HepG2 (cell line): ENCODE results near the gene ZNF384. TPM values are rescaled to one million over a fixed set of nuclear protein-coding genes. Genes with fewer than 3 reads are reported as not detected.

ENCODE experiments used
- ATAC-seq: fragments of 200-7000 bp; cut with Tn5 transposase; 3 replicates; pipeline ENCODE4 v1.9.1; 2020; ENCODE audit warnings: mild to moderate bottlenecking, moderate library complexity
- BruUV-seq: library from RNA; stranded (reverse); fragments of 400-500 nt; replicated peaks from 2 replicates; lab custom pipeline; 2021; lab: Mats Ljungman, UMichigan
- CTCF ChIA-PET: fragments of 300-600 bp; formaldehyde crosslinking; extraction: SDS; loops from one replicate; lab custom pipeline; 2021; ENCODE audit warnings: low total read pairs, inconsistent platforms, low intra/inter-chr PET ratio; lab: Yijun Ruan, JAX
- POLR2A ChIA-PET: fragments of 350-600 bp; sonication (Branson Sonifier 250); formaldehyde crosslinking; loops from one replicate; lab custom pipeline; 2020; ENCODE audit warnings: antibody characterized with exemption, inconsistent platforms; lab: Yijun Ruan, JAX
- DNase-seq: peaks from one replicate; pipeline ENCODE4 v3.0.0-alpha.2; 2015; ENCODE audit warnings: low spot score
- FAIRE-seq: peaks from 3 replicates; lab custom pipeline; 2011; peaks lifted over from hg19 to GRCh38; lab: Jason Lieb, UNC
- H2AFZ ChIP-seq: one replicate; pipeline ENCODE4 v1.6.1; 2011; ENCODE audit warnings: low read length, inconsistent platforms
- H3K27ac ChIP-seq: fragments of 300-600 bp; 3 replicates; pipeline ENCODE4 v1.8.0; 2011; ENCODE audit warnings: mixed run types, mild to moderate bottlenecking, mixed read lengths, low read length, inconsistent platforms; ENCODE audit not compliant: insufficient read depth; ENCODE audit errors: extremely low read length
- H3K27me3 ChIP-seq, 2 experiments: fragments of 200-600 bp in 1 of 2; 2 replicates in 1 of 2; 3 replicates in 1 of 2; pipeline versions ENCODE4 v1.6.0 to v1.8.0; 2011; ENCODE audit warnings: low read length in 2 of 2, mild to moderate bottlenecking in 2 of 2, moderate library complexity in 2 of 2, inconsistent platforms in 1 of 2; ENCODE audit not compliant: insufficient read depth in 2 of 2, control insufficient read depth in 1 of 2
- H3K36me3 ChIP-seq, 2 experiments: fragments of 200-600 bp in 1 of 2; replicated peaks in 1 of 2; 2 replicates in 1 of 2; 3 replicates in 1 of 2; pipeline versions ENCODE4 v1.5.1 to v1.8.0; 2011; ENCODE audit warnings: low read length in 2 of 2, inconsistent platforms in 1 of 2; ENCODE audit not compliant: insufficient read depth in 2 of 2, control insufficient read depth in 1 of 2
- H3K4me1 ChIP-seq: 2 replicates; pipeline ENCODE4 v1.5.1; 2012; ENCODE audit warnings: low read length, inconsistent platforms; ENCODE audit not compliant: insufficient read depth
- H3K4me2 ChIP-seq: 2 replicates; pipeline ENCODE4 v1.6.0; 2011; ENCODE audit warnings: low read depth, low read length, inconsistent platforms
- H3K4me3 ChIP-seq, 3 experiments: fragments of 200-600 bp in 1 of 3; sonication (generic), shearing (Covaris generic) in 1 of 3; replicated peaks in 1 of 3; 2 replicates each; pipeline ENCODE4 v1.5.1; 2011 to 2016; ENCODE audit warnings: low read length in 3 of 3, inconsistent platforms in 2 of 3, low read depth in 2 of 3, mild to moderate bottlenecking in 2 of 3, control low read depth in 1 of 3, mixed read lengths in 1 of 3; ENCODE audit not compliant: insufficient read depth in 1 of 3
- H3K79me2 ChIP-seq: one replicate; pipeline ENCODE4 v1.6.1; 2011; ENCODE audit warnings: low read length, inconsistent platforms; ENCODE audit not compliant: insufficient read depth
- H3K9ac ChIP-seq: 2 replicates; pipeline ENCODE4 v1.6.0; 2011; ENCODE audit warnings: mild to moderate bottlenecking, low read depth, low read length, inconsistent platforms; ENCODE audit not compliant: insufficient read depth
- H3K9me3 ChIP-seq: 2 replicates; pipeline ENCODE4 v1.5.1; 2012; ENCODE audit warnings: mild to moderate bottlenecking, low read length
- H4K20me1 ChIP-seq: 2 replicates; pipeline ENCODE4 v1.6.0; 2011; ENCODE audit warnings: inconsistent platforms, mild to moderate bottlenecking, low read length, moderate library complexity; ENCODE audit not compliant: insufficient read depth
- AHR ChIP-seq: IDR thresholded peaks from 2 replicates; pipeline ENCODE4 v1.6.1; 2018; ENCODE audit warnings: missing genetic modification reagents, missing compliant biosample characterization
- RFX5 ChIP-seq: IDR thresholded peaks from 2 replicates; pipeline ENCODE4 v1.6.1; 2011; ENCODE audit warnings: low read depth, low read length, improper control_type of control experiment
- ZNF615 ChIP-seq: sonication (generic); formaldehyde crosslinking; IDR thresholded peaks from 2 replicates; pipeline ENCODE4 v1.5.0; 2020; ENCODE audit warnings: mild to moderate bottlenecking, missing genetic modification reagents, borderline replicate concordance
- ZNF788 ChIP-seq: sonication (generic); formaldehyde crosslinking; IDR thresholded peaks from 2 replicates; pipeline ENCODE4 v1.5.0; 2020; ENCODE audit warnings: mild to moderate bottlenecking, missing genetic modification reagents, borderline replicate concordance
- ZNF878 ChIP-seq: sonication (generic); formaldehyde crosslinking; IDR thresholded peaks from 2 replicates; pipeline ENCODE4 v1.8.1; 2023; ENCODE audit warnings: mild to moderate bottlenecking, missing genetic modification reagents, moderate library complexity
- WGBS: methylation state at CpG from one replicate; pipeline ENCODE4 v1.1.6; 2017; ENCODE audit warnings: low lambda C conversion rate; 5-methylcytosine and 5-hydroxymethylcytosine counted together
- in situ Hi-C: cut with HindIII; loops from 2 replicates; pipeline ENCODE4 v1.10.0; 2017; ENCODE audit warnings: low pct_unique_long_range_greater_than_20kb; ENCODE audit not compliant: extremely low pct_ligation_motif_present
- intact Hi-C: fragments of 100-400 bp; cut with micrococcal nuclease; formaldehyde crosslinking; loops from one replicate; pipeline ENCODE4 v1.10.0; 2022; ENCODE audit not compliant: unreplicated experiment
- polyA plus RNA-seq, 8 experiments: library from polyadenylated mRNA; depleted of rRNA in 3 of 8; stranded (reverse) in 7 of 8; unstranded in 1 of 8; fragments of >200 nt; fragmentation: Illumina TruSeq in 4 of 8; extraction: Trizol in 4 of 8; gene quantifications; 2 replicates each; pipeline versions ENCODE4 v1.2.1 to v1.2.3, GENCODE V29; 2011 to 2016; ENCODE audit warnings: low read depth in 4 of 8, missing spikeins in 1 of 8, mixed read lengths in 1 of 8; ENCODE audit not compliant: insufficient read depth in 1 of 8
- total RNA-seq, 5 experiments: library from RNA; depleted of rRNA; stranded (reverse); fragments of >200 nt; fragmentation: Illumina TruSeq; extraction: Trizol; gene quantifications; 2 replicates each; pipeline ENCODE4 v1.2.3, GENCODE V29; 2016; ENCODE audit warnings: low read depth in 1 of 5
- TF ChIP-seq, protein P1 (sequence below): sonication (generic); formaldehyde crosslinking; IDR thresholded peaks from 2 replicates; pipeline ENCODE4 v1.4.0; 2020; ENCODE audit warnings: mild to moderate bottlenecking, missing genetic modification reagents
- TF ChIP-seq, protein P2 (sequence below): sonication (generic); formaldehyde crosslinking; IDR thresholded peaks from 2 replicates; pipeline ENCODE4 v1.4.0; 2020; ENCODE audit warnings: mild to moderate bottlenecking, low read depth, missing genetic modification reagents
- TF ChIP-seq, protein P3 (sequence below): sonication (generic); formaldehyde crosslinking; IDR thresholded peaks from 2 replicates; pipeline ENCODE4 v1.5.1; 2020; ENCODE audit warnings: missing genetic modification reagents, mild to moderate bottlenecking, borderline replicate concordance
- TF ChIP-seq, protein P4 (sequence below): sonication (generic); formaldehyde crosslinking; IDR thresholded peaks from 2 replicates; pipeline ENCODE4 v1.8.0; 2022; ENCODE audit warnings: mild to moderate bottlenecking, missing genetic modification reagents, moderate library complexity
- TF ChIP-seq, protein P5 (sequence below): IDR thresholded peaks from 2 replicates; pipeline ENCODE4 v1.6.1; 2016; ENCODE audit warnings: mild to moderate bottlenecking
- TF ChIP-seq, protein P6 (sequence below): sonication (generic); formaldehyde crosslinking; IDR thresholded peaks from 2 replicates; pipeline ENCODE4 v1.4.0; 2020; ENCODE audit warnings: mild to moderate bottlenecking, missing genetic modification reagents

The ZNF384 gene
- total and polyA plus RNA-seq, 2 of the 13 experiments (the other 11 are each of a cell fraction or from before 2014, with no cell fraction given), result 23.6 to 55.3 TPM

DNA sequence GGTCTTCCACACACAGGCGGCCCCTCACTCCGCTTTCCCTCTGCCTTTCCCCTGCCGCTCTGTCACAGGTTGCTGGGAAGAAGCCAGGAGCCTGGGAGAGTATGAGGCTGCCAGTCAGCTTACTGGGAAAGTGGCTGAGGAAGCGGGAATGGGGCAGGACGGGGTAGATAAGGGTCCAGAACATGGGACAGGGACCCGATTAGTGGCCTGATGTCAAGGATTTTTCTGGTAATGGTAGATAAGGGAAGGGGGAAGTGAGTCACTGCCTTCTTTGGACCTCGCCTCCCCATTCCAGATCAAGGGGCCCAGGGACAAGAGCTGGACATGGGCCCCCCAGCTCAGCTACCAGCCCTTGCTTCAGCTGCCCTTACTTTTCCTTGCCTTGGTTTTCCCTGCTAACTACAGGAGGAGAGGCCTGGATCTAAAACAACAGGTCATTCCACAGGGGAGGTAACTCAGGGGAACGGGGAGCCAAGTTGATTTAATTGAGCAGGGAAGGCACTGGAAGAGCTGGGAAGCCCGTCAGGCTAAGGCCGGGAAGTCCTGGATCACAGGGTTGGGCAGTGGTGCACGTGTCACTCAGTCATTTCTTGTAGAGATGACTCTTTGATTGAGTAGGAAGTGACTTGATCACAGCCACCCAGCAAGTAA is 49.9 kb downstream of the ZNF384 start:
- in situ Hi-C loops (no loop called here), intact Hi-C loops (no loop called here)
- DNase-seq, result no peak
- Histone ChIP-seq H3K9me3 (no peaks in the 10 kb centered on the region), H2AFZ (no peak overlapping the region), H3K4me3 (no peak overlapping the region), H3K27ac (no peak overlapping the region), H3K36me3 (no peaks in the 10 kb centered on the region), H3K4me2 (peak overlapping the region; percentile 1; the same call in 1 of the 2 replicates), H3K79me2 (no peaks in the 10 kb centered on the region), H3K9ac (no peak overlapping the region), H4K20me1 (no peaks in the 10 kb centered on the region), H3K4me1 (peaks cover 36% of the 10 kb centered on the region), H3K27me3 (peaks cover 8 to 37% of the 10 kb centered on the region in 2 experiments)
- 8% methylated on average over 9 of the region's 11 CpGs for WGBS
- POLR2A ChIA-PET, result no interaction called here
- ATAC-seq, result no peak
- FAIRE-seq, result no peak
- no TSS peak for BruUV-seq
- CTCF ChIA-PET, result no interaction called here
- TF ChIP-seq, protein P1, sequence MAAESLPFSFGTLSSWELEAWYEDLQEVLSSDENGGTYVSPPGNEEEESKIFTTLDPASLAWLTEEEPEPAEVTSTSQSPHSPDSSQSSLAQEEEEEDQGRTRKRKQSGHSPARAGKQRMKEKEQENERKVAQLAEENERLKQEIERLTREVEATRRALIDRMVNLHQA, result no peak
- TF ChIP-seq, protein P2, sequence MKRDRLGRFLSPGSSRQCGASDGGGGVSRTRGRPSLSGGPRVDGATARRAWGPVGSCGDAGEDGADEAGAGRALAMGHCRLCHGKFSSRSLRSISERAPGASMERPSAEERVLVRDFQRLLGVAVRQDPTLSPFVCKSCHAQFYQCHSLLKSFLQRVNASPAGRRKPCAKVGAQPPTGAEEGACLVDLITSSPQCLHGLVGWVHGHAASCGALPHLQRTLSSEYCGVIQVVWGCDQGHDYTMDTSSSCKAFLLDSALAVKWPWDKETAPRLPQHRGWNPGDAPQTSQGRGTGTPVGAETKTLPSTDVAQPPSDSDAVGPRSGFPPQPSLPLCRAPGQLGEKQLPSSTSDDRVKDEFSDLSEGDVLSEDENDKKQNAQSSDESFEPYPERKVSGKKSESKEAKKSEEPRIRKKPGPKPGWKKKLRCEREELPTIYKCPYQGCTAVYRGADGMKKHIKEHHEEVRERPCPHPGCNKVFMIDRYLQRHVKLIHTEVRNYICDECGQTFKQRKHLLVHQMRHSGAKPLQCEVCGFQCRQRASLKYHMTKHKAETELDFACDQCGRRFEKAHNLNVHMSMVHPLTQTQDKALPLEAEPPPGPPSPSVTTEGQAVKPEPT, result no peak
- peak; percentile 87 for TF ChIP-seq RFX5

DNA sequence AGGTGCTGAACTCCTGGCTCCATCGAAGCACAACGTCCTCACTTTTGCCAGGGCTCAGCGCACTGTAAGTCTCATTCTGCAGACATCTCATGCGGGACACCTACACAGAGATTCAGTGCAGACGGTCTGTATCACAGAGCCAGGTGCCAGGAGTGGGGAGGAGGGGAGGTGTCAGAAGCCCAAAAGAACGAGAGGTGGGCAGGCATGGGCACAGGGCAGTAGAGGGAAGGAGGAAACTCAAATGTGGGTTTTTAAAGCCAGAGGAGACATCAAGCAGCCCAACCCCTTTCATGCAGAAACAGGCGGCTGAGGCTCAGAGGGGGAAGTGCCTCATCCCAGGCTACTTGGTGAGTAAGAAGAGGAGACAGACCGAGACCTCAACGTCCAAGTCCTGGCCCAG is 50.9 kb downstream of the ZNF384 start:
- Histone ChIP-seq H3K9me3 (no peaks in the 10 kb centered on the region), H3K27ac (no peak overlapping the region), H4K20me1 (no peaks in the 10 kb centered on the region), H3K27me3 (peaks cover 8 to 37% of the 10 kb centered on the region in 2 experiments), H3K79me2 (no peaks in the 10 kb centered on the region), H3K36me3 (no peaks in the 10 kb centered on the region), H3K9ac (no peak overlapping the region), H2AFZ (no peak overlapping the region), H3K4me1 (peaks cover 29% of the 10 kb centered on the region), H3K4me3 (no peak overlapping the region), H3K4me2 (no peak overlapping the region)
- DNase-seq (no peak), ATAC-seq (no peak), FAIRE-seq (no peak)
- POLR2A ChIA-PET, result no interaction called here
- CTCF ChIA-PET, result no interaction called here
- intact Hi-C loops (no loop called here), in situ Hi-C loops (no loop called here)
- no TSS peak for BruUV-seq
- 45% methylated on average over 8 of the region's 9 CpGs for WGBS
- no peak for TF ChIP-seq ZNF788 (CRISPR knock-in tag)
- TF ChIP-seq, protein P3, sequence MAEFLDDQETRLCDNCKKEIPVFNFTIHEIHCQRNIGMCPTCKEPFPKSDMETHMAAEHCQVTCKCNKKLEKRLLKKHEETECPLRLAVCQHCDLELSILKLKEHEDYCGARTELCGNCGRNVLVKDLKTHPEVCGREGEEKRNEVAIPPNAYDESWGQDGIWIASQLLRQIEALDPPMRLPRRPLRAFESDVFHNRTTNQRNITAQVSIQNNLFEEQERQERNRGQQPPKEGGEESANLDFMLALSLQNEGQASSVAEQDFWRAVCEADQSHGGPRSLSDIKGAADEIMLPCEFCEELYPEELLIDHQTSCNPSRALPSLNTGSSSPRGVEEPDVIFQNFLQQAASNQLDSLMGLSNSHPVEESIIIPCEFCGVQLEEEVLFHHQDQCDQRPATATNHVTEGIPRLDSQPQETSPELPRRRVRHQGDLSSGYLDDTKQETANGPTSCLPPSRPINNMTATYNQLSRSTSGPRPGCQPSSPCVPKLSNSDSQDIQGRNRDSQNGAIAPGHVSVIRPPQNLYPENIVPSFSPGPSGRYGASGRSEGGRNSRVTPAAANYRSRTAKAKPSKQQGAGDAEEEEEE (CRISPR knock-in tag), result no peak
- TF ChIP-seq AHR (CRISPR knock-in tag), result no peak
- no peak for TF ChIP-seq ZNF615
- TF ChIP-seq, protein P4, sequence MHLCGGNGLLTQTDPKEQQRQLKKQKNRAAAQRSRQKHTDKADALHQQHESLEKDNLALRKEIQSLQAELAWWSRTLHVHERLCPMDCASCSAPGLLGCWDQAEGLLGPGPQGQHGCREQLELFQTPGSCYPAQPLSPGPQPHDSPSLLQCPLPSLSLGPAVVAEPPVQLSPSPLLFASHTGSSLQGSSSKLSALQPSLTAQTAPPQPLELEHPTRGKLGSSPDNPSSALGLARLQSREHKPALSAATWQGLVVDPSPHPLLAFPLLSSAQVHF (CRISPR knock-in tag), result no peak
- no peak for TF ChIP-seq ZNF878 (CRISPR knock-in tag)
- TF ChIP-seq, protein P5, sequence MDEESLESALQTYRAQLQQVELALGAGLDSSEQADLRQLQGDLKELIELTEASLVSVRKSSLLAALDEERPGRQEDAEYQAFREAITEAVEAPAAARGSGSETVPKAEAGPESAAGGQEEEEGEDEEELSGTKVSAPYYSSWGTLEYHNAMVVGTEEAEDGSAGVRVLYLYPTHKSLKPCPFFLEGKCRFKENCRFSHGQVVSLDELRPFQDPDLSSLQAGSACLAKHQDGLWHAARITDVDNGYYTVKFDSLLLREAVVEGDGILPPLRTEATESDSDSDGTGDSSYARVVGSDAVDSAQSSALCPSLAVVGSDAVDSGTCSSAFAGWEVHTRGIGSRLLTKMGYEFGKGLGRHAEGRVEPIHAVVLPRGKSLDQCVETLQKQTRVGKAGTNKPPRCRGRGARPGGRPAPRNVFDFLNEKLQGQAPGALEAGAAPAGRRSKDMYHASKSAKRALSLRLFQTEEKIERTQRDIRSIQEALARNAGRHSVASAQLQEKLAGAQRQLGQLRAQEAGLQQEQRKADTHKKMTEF (CRISPR knock-in tag), result no peak
- TF ChIP-seq, protein P6, sequence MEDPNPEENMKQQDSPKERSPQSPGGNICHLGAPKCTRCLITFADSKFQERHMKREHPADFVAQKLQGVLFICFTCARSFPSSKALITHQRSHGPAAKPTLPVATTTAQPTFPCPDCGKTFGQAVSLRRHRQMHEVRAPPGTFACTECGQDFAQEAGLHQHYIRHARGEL (CRISPR knock-in tag), result no peak
